Measurements from ENCODE around the gene SYNE2.
"Not testable (repeated sequence)": the region's sequence is repeated elsewhere in the genome, so short reads cannot be mapped to it uniquely, and the experiment has no call there.

The SYNE2 gene

DNA sequence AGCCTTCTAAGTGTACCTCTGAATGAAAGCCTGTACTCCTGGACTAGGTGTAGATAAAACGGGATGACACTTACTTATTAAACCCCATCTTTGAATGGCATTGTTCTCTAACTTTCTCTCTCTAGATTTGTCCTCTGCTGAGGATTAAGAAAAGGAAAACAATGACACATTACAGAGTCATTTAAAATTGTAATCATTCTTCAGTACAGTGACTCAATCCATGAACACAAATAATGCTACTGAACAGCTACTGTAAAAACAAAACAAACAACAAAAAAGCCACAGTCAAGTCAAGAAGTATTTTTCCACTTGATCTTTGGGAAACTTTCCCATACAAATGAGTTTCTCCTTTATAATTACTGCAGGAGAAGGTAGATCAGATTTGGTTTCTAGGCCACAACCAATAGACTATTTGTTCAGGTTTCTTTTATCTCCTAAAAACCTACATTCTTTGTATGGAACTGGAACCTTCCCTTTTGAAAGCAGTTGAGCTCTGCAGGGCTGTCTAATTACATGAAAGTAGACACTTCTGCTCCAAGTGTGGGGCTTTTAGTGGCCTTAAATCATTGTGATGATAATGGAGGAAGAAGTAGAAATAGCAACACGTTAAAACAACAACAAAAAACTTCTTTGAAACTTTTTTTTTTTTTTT, 222.3 kb downstream of the SYNE2 start:
- peak; percentile 59 for DNase-seq (ENCODE audit: low read depth)

DNA sequence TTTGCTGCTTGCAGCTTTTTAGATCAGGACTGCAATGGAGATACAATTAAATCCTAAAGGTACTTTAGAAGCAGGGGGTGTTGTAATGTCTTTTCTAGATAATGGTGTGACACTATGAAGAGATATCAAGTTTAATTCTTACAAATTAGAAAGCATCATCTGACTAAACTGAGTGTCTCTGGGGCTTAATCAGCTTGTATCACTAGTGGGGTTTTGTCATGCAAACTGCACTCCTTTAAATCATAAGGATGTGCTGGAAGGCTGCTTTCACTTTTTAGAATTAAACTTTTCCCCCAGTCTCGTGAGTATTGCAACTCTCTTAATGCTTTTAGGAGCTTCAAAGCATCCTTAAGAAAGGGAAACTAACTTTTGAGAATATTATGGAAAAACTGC, 222.8 kb downstream of the SYNE2 start:
- DNase-seq (ENCODE audit: low read depth), result no peak

GRCh38 chr14:64080452-64080851, 227.6 kb downstream of the SYNE2 start:
- no peak for DNase-seq (ENCODE audit: low read depth)

DNA sequence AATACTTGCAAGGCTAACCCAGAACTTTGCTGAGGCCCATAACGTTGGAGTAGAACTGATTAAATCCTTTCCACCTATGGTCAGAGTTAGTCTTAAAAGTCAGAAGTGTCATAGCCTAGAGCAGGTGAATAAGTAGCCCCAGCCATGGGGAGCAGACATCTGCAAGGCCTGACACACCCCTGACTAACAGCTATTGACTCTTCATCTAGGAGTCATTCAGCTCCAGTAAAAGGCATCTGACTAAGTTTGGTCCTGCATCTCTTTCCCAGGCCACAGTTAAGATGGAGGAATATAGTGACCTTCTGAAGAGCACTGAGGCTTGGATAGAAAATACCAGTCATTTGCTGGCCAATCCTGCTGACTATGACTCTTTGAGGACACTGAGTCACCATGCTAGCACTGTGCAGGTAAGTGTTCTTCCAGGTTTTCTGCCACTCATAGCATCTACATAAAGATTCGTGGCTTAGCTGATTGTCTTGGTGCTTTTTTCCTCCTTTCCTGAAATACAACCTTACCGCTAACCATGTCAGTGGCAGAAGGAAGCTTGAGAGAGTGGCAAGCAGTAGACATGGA, 228.5 kb downstream of the SYNE2 start:
- no peak for DNase-seq (ENCODE audit: low read depth)

GRCh38 chr14:64082837-64083236, 230.0 kb downstream of the SYNE2 start:
- peak; percentile 84 for DNase-seq (ENCODE audit: low read depth)

- DNase-seq (ENCODE audit: low read depth), result no peak
These were observed 235.8 kb downstream of the SYNE2 start for GRCh38 chr14:64088647-64088964.

DNA sequence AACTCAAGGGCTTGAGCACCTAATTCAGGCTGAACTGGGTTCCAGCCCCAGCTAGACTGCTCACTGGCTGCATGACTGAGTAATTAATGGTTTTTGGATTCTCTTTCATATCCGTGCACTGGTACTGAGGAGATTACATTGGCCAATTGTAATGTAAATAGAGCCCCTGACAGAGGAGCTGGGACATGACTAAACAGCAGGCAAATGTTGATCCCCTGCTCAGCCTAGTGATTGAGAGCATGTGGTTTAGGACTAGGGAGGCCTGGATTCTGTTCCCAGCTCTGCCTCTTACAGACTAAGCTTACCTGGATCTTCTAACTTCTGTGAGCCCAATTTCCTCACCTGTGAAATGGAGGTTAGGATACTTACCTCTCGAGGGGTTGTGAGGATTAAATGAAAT, 237.1 kb downstream of the SYNE2 start:
- peak; percentile 81 for DNase-seq (ENCODE audit: low read depth)

DNA sequence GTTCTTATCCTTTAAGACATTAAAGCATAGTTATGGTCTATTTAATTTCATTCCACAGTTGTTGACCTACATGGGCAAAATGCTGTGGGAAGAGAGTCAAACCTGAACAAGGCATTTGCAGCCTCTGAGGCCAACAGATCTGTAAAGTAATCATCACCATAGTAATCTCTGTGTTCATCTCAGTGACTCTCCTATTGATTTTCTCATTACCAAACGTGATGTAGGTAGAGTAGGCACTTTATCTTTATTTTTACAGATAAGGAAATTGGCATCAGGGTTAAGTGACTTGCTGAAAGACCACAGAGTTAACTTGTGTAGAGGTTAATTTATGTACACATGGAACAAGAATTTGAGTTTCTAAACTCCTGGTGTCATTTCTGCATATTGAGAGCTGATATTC, 238.4 kb downstream of the SYNE2 start:
- DNase-seq (ENCODE audit: low read depth), result no peak

DNA sequence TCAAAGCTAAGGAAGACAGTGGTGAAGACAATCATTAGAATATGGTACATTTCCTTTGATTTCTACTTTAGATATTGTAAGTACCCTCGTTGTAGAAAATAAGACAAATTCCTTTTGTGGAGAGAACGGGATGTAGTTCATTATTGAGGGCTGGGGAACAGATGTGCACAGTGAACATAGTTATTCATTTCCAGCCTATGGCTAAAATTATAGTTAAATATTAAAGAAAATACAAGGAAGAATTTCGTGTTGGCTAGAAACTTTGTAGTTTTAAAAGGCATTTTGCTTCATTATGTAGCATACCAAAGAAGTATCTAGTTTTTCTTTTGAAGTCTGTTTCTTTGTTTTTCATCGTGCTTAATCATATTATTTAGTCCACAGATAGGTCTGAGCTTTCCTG, 239.5 kb downstream of the SYNE2 start:
- DNase-seq (ENCODE audit: low read depth), result no peak

GRCh38 chr14:64092940-64093339, 240.1 kb downstream of the SYNE2 start:
- no peak for DNase-seq (ENCODE audit: low read depth)

DNA sequence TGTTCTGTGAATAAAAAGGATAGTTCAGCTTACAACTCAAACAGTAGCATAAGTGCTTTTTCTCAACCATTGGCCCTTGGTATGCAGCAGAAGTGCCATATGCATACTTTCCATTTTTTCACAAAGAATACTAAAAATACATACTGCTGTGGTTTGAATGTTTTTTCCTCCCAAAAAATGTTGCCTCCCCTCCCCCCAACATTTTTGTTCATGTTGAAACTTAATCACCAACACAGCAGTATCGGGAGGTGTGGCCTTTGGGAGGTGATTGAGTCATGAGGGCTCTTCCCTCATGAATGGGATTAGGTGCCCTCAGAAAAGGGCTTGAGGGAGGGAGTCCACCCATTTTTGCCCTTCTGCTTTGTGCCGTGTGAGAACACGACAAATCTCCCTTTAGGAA, 242.8 kb downstream of the SYNE2 start:
- peak; percentile 83 for DNase-seq (ENCODE audit: low read depth)

GRCh38 chr14:64098120-64098519, 245.3 kb downstream of the SYNE2 start:
- DNase-seq (ENCODE audit: low read depth), result no peak

- no peak for DNase-seq (ENCODE audit: low read depth)
These were observed 254.6 kb downstream of the SYNE2 start for GRCh38 chr14:64107438-64107837.

DNA sequence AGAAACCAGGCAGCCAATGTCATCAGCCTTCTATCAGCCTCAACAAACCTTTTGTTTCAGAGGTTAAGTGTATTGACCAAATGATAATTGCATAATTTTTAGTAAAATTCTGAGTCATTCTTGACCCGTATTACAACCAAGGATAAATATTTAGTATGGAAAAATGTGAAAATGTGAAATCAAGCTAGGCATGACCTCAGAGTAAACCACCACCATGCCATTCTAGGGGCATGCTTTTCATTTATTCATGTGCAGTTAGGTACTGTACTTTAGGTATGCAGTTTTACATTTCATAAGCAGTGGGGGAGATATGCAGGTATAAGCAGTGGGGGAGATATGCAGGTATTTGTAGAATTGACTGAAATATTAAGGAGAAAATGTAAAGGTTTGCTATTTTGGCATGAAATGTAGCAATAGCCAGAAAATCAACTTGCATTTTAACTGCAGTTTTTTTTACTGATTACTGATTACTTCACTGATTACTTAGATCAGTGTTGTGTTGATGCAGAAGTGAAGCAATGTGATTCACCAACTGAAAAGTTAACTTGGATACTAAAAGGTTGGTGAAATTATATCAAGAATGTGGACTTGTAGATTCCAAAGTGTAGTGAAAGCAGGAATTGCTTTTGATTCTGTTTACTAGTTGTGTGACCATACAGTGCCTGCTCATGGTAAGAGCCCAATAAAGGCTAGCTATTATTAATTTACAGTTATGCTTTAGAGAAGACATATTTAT, 257.2 kb downstream of the SYNE2 start:
- DNase-seq (ENCODE audit: low read depth), result peak; percentile 57

- DNase-seq (ENCODE audit: low read depth), result peak; percentile 34
These were observed 258.0 kb downstream of the SYNE2 start for GRCh38 chr14:64110802-64111201.

- no peak for DNase-seq (ENCODE audit: low read depth)
These were observed 260.3 kb downstream of the SYNE2 start for GRCh38 chr14:64112867-64113678.

GRCh38 chr14:64114166-64114565, 261.4 kb downstream of the SYNE2 start:
- peak; percentile 33 for DNase-seq (ENCODE audit: low read depth)

DNA sequence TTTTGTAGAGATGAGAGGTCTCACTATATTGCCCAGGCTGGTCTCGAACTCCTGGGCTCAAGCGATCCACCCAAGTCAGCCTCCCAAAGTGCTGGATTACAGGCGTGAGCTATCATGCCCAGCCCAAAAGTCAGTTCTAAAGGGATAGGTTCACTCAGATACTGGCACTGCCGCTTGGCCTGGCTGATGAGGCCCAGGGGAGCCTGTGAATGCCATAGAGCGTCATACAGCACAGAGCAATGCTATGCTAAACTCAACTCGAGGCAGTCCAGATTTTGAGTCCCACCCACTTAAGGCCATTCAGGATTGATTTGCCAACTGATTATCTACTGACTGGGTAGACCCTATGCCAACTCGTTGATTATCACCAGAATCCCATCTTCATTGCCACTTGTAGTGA, 262.0 kb downstream of the SYNE2 start:
- DNase-seq (ENCODE audit: low read depth), result no peak

GRCh38 chr14:64115401-64115800, 262.6 kb downstream of the SYNE2 start:
- no peak for DNase-seq (ENCODE audit: low read depth)

DNA sequence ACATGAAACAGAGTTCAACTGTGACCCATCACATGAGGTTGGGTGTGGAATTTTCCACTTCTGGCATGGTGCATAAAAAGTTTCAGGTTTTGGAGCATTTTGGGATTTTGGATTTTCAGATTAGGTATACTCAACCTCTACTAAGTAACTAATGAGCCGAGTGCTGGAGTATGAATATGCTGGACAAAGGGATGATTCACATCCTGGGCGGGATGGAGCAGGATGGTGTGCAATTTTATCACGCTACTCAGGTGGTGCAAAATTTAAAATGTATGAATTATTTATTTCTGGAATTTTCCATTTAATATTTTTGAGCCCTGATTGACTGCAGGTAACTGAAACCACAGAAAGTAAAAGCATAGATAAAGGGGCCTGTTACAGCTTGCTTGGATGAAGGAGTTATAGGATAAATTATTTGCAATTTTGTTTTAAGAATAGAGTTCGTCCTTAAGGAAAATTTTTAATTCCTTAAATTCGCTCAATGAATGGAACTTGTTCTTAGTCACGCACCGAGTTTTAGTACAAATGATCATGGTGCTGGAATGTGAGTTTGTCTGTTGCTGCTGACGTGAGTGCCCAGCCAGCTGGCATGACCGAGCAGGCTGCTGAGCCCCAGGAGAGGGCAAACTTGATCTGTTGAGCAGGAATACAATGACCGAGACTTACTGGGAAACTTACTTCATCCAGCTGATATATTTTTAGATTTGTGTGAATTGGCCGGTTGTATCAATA, 265.0 kb downstream of the SYNE2 start:
- peak; percentile 52 for DNase-seq (ENCODE audit: low read depth)

- not testable (repeated sequence) for DNase-seq (ENCODE audit: low read depth)
These were observed 265.6 kb downstream of the SYNE2 start for GRCh38 chr14:64118403-64118742.

GRCh38 chr14:64118892-64119291, 266.1 kb downstream of the SYNE2 start:
- DNase-seq (ENCODE audit: low read depth), result no peak
